HG03066 (cell line): ENCODE measurements around the gene TREM2.
"Not testable (repeated sequence)": the region's sequence is repeated elsewhere in the genome, so short reads cannot be mapped to it uniquely, and the experiment has no call there.

Experiments used
- ATAC-seq: cut with Tn5 transposase; IDR thresholded peaks from one replicate; pipeline ENCODE4 v1.9.1; 2021; ENCODE audit warnings: low read depth; ENCODE audit not compliant: unreplicated experiment

The TREM2 gene

DNA sequence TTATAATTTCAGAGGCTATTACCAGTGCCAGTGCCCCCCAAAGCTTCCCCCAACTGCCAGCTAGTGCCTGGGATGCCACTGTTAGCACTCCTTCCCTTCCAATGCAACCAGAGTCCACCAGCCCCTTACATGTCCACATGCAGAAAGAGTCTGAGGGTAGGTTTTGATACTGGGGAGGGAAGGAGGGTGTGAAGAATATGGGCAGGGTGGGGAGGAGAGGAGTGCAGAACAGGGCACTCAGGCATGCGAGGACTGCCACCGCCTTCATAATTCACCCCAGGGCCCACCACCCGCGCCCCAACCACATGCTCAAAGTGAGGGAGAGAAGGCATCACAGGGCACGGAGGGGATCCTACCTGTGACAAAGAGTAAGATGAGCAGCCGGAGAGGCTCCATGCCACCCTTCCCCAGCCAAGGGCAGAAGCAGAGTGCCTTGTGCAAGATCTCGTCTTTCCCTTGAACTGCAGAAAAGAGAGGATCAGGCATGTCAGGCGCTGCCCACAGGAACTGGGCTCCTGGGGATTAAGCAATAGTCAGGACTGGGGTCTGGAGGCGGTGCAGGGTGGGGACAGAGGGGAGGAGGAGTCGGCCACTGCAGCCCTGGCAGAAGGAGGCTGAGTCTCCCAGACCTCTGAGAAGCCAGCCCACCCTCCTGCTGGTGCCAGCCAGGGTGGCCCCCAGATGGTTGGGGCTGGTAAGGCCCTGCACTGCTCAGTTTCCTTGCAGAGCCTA, at the start of gene TREM2:
TSS of gene TREM2 (minus strand) at position 430 of the 732 bp plus-strand sequence. CDS start at position 396, 34 bp downstream.
- ATAC-seq = no peak

DNA sequence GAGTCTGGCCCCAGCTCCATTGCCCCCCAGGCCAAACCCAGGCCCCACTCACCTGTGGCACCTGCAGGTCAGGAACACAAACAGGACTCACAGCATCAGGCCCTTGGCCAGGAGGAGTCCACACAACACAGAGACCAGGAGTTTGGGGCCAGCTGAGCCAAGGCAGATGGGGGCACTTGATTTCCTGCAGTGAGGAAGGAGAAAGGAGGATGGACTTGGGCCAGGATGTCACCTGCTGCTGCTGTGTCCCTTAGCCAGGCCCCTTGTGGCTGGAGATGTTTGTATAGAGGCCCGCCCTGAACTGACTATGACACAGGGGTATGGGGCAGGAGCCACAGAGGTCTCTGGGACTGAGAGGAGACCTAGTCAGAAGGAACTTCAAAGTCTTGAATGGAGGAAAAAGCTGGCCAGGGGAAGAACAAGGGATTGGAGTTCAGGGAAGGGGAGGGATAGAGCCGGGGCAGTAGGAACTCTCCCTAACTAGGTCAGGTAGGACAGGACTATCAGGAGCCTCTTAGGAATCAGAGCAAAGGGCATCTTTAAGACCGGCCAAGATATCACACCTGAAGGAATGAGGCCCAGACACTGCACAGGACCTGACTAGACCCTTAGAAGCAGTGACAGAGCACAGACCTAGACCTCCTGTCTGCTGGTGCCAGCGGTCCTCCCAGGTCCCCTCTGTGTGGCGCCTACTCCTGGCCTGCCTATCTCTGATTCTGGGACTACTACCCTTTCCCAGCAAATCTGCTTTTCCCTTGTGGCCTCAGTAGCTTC, 46.8 kb upstream of the TREM2 start:
- no peak for ATAC-seq

DNA sequence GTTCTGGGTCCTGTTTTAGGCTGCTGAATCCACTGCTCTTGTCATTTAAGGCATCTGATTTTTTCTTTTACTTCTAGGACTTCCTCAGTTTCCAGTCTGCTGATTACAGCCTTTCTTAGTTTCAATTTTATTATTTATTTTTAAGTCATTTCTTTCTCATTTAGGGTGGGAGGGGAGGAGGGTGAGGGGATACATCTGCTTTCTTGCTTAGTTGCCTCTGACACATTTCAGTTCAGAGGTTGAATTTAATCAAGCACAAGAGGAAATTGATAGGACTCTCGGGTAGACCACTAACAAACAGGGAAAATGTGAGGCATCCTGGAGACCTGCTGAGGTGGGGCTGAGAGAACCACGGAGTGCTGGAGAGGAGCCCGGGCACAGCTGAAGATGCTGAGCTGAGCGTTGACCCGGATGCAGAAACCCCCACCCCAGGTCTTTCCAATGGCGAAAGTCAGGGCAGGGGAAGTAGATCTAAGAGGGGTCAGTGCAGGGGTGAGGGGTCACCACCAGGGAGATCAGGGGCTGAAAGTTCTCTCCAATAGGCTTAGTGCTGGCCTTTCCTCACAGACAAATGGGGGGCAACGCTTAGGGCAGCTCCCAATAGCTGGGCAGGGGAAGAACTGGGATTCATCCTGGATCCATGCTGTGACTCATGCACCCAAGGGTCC, 45.7 kb upstream of the TREM2 start:
- no peak for ATAC-seq

DNA sequence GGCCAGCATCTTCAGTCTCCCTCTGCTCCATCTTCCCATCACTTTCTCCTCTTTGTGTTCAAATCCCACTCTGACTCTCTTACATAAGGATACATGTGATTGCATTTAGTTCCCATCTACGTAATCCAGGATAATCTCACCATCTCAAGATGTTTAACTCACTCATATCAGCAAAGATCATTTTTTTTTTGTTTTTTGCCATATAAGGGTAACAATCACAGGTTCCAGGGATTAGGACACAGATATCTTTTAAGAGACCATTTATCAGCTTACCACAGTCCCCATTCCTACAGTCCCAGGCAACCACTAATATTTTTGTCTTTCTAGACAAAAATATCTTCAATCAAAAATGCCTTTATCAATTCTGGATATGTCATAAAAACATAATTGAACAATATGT, 41.2 kb upstream of the TREM2 start:
- no peak for ATAC-seq

DNA sequence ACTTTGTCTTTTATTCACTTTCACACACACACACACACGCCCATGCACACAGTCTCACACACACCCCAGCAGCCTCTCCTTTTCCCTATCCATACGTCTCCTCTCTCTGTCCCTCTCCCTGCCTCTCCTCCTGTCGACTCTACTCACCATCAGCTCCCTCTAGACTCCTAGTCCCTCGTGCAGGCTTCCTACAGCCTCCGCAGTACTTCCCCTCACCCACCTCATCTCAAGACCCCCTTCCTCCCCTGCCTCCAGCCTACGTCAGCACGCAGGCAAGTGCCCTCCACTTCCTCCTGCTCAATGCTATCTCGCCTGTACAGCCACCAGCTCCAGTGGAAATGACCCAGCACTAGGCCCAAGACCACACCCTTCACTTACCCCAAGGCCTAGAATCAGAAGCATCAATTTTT, 38.9 kb upstream of the TREM2 start:
- ATAC-seq = no peak

DNA sequence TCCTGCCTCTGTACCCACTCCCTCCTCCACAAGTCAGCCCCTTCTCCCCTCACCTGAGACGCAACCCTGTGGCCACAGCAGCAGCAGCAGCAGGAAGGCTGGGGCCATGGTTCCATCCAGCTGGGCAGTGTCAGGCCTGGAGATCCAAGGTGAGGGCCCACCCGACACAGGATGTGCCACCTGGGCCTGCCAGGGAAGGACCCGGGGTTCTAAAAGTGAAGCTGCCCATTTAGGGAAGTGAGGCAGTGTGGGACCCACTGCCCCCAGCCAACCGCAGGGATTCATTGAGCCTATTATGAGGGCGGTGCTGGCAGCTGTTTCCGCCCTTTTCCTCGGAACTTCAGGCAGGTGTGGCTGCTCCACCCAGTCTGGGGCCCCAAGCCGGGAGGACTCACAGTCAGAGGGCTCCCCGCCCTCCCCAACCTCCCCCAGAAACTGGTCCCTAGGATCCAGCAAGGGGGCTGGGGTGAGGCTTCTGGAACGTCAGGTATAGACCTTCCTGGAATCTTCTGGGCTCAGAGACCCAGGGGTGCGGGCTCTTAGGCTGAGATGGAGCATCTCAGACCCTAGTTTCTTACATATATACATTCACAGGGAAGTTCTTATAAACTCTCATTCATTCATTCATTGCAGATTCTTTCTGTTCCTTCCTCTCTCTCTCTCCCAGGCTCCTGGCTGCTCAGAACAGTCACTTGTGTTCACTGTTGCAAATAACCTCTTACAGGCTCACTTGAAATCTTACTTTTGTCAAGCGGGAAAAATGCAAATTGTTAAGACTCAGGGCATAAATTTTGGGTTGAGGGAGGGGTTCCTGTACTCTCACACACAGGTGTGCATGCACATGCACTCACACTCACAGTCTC, 38.2 kb upstream of the TREM2 start, which contains the start of gene TREML2:
TSS of gene TREML2 (minus strand) at position 249 of the 863 bp plus-strand sequence. CDS start at position 108, 141 bp downstream.
- no peak for ATAC-seq

DNA sequence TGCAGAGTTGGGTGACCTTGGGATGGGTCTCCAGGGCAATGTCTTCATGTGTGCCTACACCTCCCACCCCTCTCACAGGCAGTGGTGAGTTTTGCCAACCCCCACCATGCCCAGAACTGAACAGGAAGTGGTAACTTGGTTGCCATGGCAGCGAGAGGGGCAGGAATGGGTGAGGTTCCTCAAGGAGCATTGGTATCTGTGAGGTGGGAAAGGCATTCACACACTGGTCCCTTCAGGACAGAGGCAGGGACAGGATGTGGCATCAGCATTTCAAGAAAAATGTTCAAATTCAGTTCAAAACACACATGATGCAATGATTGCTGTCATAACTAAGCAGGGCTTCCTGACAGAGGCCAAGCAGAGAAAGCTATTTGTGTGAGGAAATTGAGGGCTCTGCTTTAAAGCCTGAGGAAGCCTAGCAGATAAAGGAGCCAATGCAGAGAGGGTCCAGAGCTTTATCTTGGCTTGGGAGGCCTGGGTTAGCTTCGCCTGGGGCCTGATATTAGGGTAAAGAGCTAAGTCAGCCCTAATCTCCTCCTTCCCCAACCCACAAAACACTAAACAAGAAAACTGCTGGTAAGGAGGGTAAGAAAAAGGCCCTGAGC, 37.5 kb upstream of the TREM2 start:
- no peak for ATAC-seq

DNA sequence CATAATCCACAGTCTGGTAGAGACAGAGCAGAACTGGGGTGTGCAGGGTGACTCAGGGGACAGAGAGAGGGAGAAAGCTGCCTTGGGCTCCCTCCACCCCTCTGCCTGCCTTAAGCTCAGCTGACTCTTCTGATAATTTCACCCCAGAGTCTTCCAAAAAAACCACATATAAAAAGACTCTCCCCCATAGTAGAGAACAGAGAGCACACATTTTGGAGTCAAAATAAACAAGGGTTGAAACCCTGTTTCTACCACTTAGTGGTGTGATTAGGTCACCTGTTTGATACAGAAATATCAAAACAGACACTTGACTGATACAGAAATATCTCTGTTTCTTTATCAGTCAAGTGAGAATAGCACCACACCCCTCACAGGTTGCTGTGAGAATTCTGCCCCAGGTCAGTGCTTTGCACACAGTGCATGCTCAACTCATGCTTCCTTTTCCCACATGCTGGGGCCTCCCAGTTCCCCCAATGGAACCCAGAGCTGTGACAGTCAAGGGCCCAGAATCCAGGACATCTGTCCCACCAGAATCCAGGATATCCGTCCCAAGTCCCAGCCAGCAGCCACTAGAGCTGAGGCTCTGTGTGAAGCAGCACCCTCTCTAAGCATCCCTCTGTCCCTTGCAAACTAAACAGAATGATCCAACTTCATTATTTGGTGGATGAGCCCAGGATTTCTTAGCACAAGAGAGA, 36.8 kb upstream of the TREM2 start:
- ATAC-seq = no peak

DNA sequence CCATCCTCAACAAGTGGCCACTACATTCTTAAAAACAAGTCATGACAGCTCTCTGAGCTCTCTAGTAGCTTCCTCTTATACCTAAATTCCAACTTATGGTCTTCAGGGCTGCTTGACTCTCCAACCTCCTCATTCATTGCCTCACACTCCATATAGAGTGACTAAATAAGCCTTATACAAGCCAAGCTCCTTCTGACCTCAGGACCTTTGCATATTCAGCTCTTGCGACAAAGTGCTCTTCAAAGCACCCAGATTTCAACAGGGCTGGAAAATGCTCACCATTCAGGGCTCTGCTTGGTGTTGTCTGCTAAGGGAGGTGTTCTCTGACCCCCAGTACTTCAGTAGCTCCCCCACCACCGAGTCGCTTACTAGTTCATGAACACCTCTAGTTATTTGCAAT, 34.3 kb upstream of the TREM2 start:
- ATAC-seq = no peak

DNA sequence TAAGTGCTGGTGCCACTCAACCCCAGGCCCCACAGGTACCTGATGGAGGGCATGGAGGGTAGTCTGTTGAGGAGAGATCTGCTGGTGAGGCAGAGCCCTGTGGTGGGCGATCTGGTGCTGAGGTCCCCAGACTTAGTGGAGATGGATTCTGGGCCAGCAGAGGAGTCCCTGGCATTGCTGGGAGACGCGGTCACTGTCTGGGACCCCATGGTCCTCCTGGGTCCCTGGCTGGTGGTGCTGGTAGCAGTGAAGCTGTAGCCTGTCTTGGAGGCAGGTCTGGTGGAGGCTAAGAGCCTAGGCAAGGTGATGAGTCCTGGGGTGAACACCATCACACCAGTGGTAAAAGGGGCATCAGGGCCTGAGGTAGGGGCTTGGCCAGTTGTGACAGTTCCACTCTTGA, 31.5 kb upstream of the TREM2 start:
- no peak for ATAC-seq

DNA sequence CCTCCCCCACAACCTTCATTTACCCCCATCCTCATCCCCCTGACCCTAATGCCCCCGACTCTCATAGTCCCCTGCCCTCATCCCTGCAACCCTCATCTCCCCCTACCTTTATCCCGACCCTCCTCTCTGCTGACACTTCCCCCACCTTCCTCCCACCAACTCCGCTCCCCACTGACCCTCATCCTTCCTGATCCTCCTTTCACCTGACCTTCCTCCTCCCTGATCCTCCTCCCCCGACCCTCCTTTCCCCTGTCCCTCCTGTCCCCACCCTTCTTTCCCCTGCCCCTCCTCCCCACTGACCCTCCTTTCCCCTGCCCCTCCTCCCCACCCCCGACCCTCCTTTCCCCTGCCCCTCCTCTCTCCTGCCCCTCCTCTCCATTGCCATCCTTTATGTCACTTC, 31.0 kb upstream of the TREM2 start:
- no peak for ATAC-seq

DNA sequence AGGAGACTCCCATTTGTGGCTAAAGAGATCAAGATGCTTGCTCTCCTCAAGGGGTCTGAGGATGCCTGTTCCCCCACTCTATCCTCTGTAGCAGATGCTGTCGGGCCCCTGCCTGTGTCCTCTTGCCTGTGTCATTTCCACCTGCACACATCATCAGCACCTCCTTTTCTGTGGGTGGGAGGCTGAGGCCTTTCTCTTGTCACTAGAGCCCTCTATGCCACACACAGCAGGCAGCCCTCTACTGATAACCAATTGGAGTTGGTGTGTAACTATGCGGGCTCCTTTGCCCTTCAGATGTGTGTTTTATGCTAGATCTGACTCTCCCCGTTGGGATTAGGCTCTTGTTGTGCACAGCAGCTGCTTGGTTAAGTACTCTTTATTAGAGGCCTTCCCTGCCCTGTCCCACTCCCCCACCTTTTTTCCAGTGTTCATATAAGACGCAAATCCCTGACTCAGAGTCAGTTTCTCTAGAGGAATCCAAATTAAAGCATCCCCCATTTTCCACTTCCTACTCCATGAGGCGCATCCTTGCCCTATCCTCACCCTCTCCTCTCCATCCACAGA, 30.3 kb upstream of the TREM2 start:
- ATAC-seq = no peak

DNA sequence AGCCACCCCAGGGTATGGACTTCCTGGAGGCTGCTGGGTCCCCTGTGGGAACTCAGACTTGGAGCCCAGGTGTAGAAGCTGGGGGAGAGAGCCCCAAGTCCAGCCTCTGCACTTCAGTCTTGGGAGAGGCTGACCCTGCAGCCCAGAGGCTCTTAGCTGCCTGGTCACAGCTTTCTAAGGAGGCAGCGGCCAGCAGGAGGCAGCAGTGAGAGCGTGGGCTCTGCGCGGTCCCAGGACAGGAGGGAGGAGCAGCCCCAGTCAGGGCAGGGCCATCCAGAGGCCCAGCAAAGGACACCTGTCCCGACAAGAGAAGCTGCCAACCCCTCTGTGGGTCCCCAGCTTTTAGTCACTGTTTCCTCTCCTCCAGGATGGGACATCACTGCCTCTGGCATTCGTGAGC, 28.7 kb upstream of the TREM2 start:
- no peak for ATAC-seq

DNA sequence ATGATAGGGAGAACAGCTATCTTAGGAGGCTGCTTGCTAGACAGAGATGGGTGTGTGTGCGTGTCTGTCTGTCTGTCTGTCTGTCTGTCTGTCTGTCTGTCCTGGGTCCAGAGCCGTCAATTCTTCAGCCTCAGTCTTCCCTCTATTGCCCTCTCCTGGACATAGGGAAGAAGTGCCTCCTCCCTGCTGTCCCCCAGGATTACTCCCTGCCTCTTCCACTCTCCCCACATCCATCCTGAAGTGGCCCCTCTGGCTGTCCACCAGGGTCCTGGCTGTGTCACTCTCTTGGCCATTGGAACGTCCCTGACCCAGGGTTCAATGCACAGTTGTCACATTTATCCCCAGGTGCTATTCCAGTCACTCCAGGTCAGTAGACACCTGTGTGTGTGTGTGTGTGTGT, 27.9 kb upstream of the TREM2 start:
- no peak for ATAC-seq

DNA sequence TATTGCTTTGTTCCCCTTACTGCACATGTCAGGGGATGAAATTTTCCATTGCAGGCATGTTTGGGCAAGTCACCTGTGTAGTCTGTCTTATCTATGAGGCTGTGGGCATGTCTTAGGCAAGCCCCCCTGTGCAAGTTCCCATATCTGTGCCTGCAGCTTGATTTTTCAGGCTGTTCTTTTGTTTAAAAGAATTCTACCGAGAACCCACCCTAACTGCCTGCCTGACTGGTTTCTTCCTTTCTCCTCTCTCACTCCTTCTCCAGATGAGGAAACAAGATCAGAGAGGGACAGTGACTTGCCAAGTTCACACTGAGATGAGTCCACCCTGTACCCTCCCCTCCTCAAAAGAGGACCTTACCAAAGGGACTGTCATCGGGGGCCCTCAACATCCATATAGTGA, 27.1 kb upstream of the TREM2 start:
- no peak for ATAC-seq

DNA sequence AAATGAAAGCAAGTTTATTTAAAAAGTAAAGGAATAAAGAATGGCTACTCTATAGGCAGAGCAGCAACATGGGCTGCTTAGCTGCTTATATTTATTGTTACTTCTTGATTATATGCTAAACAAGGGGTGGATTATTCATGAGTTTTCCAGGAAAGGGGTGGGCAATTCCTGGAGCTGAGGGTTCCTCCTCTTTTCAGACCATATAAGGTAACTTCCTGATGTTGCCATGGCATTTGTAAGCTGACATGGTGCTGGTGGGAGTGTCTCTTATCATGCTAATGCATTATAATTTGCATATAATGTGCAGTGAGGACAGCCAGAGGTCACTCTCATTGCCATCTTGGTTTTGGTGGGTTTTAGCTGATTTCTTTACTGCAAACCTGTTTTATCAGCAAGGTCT, 26.1 kb upstream of the TREM2 start:
- not testable (repeated sequence) for ATAC-seq

DNA sequence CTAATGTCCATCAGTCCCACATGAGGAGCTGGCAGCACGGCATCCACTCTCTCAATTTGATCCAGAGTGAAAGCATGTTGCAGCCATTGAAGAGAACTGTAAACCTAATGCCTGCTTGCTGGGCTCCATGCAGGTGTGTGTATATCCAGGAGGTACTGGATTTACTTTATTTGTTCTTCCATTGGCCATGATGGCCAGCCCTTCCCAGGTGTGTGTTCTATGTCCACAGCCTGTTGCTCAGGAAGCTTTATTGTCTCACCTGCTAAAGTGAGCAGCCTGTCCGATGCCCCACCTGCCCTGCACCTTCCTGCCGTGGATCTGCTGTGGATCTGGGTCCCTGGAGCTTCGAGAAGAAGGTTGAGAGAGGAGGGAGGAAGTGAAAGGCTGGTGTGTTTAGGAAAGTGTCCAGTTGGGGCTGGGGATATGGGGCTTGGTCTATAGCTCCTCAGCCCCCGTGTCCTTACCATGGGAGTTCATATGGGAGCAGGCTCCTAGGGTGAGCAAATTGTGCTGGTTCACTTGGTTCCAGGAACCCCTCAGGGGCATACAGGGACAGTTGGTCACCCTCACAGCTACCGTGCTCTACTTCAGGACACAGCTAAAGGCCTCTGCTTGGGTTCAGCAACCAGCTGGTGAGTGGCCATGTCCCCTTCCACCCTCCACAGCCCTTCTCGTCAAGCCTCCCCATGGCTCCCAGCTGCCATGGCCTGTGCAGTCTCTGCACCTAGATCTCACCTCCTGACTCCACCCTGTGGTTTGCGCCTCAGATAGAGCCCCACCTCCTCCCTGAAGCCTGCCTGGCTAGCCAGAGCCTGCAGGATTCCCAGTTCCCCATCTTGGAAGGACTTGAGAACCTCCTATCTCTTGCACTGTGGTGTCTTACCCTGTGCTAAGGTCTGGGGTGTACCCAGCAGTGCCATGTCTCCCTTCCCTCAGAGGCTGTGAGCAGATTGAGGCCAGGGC, 25.3 kb upstream of the TREM2 start:
- ATAC-seq = no peak

DNA sequence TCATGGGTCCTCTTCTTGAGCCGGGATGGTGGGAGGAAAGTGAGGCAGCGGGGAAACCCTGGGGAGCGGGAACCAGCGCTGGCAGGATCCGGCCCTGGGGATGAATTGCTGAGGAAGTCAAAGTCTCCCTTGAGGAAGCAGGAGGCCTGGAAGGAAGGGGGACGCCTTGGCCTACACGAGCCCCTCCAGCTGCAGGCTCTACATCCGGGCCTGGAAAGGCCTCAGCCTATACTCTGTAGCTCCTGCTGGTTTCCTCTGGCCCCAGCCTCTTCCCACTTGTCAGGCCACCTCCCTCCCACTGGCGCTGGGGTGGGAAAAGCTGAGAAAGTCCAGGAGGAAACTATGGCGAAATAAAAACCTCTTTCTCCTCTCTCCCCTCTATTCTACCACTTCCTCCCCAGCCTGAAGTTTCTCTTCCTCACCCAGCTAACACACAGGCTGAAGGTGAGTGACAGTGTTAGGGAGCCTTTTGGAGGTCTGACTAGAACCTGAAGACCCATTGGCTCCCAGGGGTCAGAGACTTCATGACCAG, 23.2 kb upstream of the TREM2 start:
- no peak for ATAC-seq
